CD4-positive, alpha-beta T cell treated with Interleukin-6 at 100 ng/mL for 8 hours (primary cell): ENCODE measurements around the gene NIFK.

ENCODE experiments used
- DNase-seq: peaks from one replicate; pipeline ENCODE4 v3.0.0-alpha.2; 2020; ENCODE audit warnings: mixed read lengths, low spot score

NIFK gene

DNA sequence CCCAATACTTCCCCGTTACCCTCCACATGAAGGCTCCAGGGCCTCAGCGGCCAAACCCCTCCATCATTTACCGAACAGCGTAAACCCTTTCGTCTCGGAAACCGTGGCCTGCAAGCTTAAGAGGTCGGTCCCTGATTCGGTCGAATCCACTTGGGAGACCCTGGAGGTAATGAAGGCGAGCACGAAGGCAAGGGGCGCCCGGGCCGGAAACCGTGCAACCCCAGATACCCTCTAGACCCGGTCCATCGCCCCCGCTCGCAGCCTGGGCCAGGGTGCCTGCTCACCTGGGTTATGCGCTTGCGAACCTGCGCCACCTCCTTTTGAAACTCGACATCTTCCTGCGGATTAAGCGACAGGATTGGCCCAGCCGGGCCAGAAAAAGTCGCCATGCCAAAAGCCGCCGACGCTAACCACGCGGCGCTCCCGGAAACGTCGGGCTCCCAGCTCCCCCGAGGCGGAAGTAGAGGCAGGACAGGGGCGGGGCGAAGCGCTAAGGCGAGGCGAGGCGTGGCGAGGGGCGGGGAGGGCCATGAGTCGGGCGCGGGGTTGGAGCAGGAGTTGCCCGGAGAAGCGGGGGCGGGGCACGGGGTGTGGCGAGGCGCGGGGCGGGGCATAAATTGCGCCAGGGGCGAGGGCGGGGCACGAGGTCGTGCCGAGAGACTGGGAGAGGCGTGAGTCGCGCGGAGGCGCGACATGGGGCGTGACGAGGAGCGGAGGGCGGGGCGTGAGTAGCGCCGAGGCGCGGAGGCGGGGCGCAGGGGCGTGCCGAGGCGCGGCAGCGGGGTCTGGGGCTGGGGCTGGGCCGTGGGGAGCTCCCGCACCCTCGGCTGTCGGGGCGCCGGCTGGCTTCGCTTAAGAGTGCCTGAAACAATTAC, at the start of gene NIFK:
Gene NIFK, minus strand, starts transcription at position 414 of the 875 bp plus-strand sequence. Its CDS starts 25 bp downstream, at position 389.
- peak; percentile 100 for DNase-seq

GRCh38 chr2:121783180-121783579, 46.5 kb upstream of the NIFK start:
- no peak for DNase-seq

- DNase-seq: no peak
These were observed 42.2 kb upstream of the NIFK start for GRCh38 chr2:121778741-121779487.

DNA sequence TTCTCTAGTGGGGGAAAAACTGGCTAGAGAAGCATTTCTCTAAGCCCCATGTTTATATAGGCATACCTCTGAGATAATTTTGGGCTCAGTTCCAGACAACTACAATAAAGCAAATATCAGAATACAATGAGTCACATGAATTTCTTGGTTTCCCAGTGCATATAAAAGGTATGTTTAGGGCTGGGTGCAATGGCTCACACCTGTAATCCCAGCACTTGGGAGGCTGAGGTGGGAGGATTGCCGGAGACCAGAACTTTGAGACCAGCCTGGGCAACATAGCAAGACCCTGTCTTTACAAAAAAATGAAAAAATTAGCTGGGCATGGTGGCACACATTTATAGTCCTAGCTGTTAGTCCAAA, 41.0 kb upstream of the NIFK start:
- no peak for DNase-seq

GRCh38 chr2:121776885-121777698, 40.4 kb upstream of the NIFK start:
- DNase-seq: no peak

DNA sequence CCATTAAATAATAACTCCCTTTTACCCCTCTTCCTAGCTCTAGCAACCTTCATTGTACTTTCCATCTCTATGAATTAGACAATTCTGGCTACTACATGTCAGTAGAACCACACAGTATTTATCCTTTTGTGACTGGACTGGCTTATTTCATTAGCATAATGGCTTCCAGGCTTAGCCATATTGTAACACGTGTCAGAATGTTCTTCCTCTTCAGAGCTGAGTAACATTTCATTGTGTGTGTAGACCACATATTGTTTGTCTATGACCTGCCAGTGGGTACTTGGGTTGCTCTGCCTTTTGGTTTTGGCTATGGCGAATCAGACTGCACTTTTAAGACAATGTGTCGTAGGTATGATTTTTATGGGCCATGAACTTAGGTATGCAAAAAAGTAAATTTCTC, 39.7 kb upstream of the NIFK start:
- no peak for DNase-seq

GRCh38 chr2:121774235-121774634, 37.6 kb upstream of the NIFK start:
- no peak for DNase-seq

GRCh38 chr2:121771976-121772742, 35.5 kb upstream of the NIFK start:
- DNase-seq: no peak

- no peak for DNase-seq
These were observed 31.6 kb upstream of the NIFK start for GRCh38 chr2:121768143-121768755.

DNA sequence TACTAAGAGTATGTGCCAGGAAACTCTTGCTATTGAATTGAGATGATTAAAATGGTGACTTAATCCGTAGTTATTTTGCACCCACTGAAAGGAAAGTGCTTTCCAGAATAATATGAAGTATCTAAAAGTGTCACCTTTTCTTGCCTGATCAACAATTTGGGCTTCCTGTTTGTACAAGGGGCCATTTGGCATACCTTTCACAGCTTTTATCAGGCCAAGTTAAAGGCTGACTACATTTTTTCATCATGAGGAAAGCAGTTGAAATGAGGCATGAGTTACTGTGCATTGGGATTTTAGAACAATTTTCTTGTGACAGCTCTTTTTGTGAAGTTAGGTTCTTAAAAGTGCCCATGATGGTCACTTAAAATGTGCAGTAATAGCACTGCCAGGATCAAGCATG, 29.9 kb upstream of the NIFK start:
- no peak for DNase-seq

DNA sequence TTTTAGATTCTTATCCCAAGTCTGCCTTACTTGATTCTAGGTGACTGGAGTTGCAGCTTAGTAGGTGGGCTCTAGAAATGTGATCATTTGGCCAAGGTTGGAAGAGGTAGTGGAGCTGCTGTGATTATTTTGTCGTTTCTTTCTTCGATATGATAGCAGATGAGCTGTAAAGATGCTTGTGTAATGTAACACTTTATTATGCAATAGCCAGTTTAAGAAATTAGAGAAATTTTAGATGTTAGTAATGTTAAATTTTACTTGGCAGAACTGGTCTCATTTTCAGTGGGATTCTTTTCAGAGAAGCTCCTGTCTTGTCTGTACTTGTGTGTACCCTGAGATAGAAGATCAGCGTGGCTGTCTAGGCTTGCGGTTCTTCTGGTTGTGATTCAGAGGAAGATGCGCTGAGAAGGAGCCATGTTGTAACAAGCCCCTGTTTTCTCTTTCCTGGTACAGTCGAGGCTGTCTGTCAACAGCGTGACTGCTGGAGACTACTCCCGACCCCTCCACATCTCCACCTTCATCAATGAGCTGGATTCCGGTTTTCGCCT, 28.1 kb upstream of the NIFK start:
- DNase-seq: no peak

GRCh38 chr2:121755237-121756111, 18.8 kb upstream of the NIFK start, which contains the start of gene TSN:
TSS of gene TSN (plus strand) at chr2:121755651. CDS start at chr2:121755780, 129 bp downstream.
- peak; percentile 97 for DNase-seq

- DNase-seq: no peak
These were observed 18.2 kb upstream of the NIFK start for GRCh38 chr2:121754851-121755236.

GRCh38 chr2:121748202-121748601, 11.5 kb upstream of the NIFK start:
- DNase-seq: no peak

DNA sequence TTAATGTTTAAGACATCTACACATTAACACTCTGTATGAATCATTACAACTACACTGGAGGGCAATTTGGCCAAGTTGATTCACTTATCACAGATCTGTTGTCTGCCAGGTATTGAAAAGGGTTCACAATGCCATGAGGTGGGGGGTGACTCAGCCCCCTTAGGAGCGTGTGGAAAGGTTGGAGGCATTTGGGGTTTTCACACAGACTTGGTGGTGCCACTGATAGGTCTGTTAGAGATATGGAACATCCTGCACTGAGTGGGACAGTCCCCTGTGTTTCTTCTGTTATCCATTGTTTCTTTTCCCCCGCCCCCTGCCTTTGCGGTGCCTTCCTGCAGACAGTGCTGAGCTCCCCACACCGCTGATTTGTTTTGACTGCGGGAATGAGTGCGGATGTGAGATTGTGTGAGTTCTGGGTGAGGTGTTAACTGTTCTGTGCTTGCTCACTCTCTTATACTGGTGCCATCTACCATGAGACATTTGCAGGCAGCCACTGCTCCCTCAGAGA, 9.4 kb upstream of the NIFK start:
- no peak for DNase-seq

DNA sequence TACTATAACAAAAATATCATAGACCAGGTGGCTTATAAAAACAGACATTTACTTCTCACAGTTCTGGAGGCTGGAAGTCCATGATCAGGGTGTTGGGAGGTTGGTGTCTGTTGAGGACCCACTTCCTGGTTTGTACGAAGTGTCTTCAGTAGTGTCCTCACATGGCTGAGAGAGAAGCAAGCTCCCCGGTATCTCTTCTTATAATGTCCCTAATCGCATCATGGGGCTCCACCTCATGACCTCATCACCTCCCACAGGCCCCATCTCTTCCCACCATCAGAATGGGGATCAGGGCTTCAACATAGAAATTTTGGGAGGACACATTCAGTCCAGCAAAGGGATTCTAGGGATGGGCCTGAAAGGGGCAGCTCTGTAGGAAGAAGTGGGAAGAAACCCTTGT, 4.8 kb upstream of the NIFK start:
- no peak for DNase-seq

- no peak for DNase-seq
These were observed 4.3 kb upstream of the NIFK start for GRCh38 chr2:121740973-121741372.

DNA sequence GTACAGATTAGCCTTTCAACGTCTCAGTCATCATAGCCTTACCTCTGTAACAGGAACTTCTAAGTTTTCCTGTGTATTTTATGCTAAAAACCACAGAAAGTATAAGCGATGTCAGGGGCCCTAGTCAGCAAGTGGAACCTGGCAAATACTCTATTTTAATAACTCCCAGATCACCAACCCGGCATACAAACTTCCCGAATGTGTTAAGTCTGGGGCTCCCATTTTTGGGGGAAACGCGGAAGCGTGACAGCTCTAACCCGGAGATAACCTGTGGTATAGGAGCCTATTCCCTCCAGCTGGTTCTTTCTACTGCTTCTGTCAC, 574 bp downstream of the NIFK start:
- no peak for DNase-seq

GRCh38 chr2:121735518-121736074, 1.1 kb downstream of the NIFK start:
- DNase-seq: no peak
